GM12873 (cell line): ENCODE measurements around the gene MAGI1.

Experiments
- TF ChIP-seq, protein P1 (sequence below): IDR thresholded peaks from 2 replicates; pipeline ENCODE4 v1.5.1; 2012; ENCODE audit warnings: low read depth, mild to moderate bottlenecking, moderate library complexity, low read length, control low read depth; ENCODE audit not compliant: insufficient read depth; ENCODE audit errors: missing control alignments

MAGI1 gene

DNA sequence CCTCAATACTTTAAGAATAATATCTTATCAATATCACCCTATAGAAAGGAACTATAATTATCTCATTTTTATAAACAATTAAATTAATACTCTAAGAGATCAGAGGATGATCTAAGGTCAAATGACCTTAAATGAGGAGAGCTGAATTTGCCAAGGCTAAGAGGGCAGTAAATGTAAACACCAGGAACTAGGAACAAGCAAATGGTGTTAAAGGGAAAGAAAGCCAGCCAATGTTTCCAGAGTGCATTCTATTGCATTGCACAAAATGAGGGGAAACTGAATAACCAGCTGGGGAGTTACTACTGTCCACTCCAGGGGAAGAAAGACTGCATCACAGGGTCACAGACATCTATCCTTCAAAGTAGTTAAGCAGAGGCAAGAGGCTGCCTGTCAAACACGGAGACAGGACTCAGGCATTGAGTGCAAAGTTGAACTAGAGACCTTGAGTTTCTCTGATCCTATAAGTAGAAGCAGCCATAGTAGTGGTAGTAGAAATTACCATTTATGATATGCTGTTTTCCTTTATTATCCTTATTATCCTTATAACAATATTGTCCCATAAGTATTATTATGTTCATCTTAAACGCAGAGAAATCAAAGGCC lies 466.4 kb downstream of the MAGI1 start:
- TF ChIP-seq, protein P1, sequence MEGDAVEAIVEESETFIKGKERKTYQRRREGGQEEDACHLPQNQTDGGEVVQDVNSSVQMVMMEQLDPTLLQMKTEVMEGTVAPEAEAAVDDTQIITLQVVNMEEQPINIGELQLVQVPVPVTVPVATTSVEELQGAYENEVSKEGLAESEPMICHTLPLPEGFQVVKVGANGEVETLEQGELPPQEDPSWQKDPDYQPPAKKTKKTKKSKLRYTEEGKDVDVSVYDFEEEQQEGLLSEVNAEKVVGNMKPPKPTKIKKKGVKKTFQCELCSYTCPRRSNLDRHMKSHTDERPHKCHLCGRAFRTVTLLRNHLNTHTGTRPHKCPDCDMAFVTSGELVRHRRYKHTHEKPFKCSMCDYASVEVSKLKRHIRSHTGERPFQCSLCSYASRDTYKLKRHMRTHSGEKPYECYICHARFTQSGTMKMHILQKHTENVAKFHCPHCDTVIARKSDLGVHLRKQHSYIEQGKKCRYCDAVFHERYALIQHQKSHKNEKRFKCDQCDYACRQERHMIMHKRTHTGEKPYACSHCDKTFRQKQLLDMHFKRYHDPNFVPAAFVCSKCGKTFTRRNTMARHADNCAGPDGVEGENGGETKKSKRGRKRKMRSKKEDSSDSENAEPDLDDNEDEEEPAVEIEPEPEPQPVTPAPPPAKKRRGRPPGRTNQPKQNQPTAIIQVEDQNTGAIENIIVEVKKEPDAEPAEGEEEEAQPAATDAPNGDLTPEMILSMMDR, result no peak

DNA sequence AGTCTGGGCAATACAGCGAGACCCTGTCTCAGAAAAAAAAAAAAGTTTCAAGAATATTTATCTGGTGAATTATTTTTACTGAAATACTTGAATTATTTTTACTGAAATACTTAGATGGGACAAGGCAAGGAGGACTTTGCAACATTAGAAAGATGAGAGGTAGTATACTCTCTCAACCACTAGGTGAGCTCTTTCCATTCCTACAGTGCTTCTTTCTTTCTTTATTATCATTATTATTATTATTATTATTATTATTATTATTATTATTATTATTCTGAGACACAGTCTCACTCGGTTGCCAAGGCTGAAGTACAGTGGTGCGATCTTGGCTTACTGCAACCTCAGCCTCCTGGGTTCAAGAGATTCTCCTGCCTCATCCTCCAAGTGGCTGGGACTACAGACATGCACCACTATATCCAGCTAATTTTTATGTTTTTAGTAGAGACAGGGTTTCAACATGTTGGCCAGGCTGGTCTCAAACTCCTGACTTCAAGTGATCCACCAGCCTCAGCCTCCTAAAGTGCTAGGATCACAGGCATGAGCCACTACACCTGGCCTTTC lies 468.8 kb downstream of the MAGI1 start:
- TF ChIP-seq, protein P1, result no peak

DNA sequence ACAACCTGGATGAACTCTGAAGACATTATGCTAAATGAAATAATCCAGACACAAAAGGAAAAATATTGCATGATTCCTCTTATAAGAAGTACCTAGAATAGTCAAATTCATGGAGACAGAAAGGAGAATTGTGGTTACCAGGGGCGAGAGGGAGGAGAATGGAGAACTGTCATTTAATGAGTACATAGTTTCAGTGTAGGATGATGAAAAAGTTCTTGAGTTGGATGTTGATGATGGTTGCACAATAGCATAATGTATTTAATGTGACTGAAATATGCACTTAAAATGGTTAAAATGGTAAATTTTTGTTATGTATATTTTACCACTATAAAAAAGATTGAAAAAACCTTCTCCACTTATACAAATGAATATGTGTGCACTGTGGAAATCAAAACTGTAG lies 469.6 kb downstream of the MAGI1 start:
- TF ChIP-seq, protein P1, result no peak

DNA sequence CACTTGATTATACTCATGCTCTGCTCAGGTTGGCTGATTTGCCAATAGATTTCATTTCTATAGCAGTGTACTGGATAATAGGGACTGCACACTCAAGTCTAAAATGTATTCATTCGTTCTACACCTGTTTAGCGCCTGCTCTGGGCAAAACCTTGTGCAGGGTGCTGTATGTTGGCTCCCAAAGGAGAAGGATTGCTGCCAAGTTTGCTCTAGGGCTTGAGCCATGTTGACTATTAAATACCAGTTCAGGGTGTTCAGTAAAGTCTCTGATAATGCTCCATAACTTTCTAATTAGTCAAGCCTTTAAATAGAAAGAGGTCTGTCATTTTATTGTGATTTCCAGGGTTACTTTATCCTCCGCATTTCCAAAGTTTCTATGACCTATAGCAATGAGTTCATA lies 470.2 kb downstream of the MAGI1 start:
- TF ChIP-seq, protein P1, result no peak

DNA sequence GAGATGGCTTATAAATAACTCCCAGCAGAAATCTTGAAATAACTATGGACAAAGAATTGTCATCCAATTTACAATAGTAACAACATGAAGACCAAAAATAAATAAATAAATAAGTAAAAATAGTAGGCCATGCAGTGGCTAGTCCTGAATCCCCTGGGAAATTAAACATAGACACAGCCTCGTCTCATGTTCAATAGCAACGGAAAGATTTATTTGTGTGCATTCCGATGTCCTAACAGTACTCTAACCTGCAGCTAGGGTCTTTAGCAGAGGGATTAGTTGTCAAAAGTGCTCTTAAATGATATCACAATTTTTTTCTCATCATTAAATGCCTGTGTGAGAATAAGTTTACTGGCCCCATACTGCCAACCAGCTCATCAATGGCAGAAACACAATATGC lies 474.2 kb downstream of the MAGI1 start:
- TF ChIP-seq, protein P1, result no peak

DNA sequence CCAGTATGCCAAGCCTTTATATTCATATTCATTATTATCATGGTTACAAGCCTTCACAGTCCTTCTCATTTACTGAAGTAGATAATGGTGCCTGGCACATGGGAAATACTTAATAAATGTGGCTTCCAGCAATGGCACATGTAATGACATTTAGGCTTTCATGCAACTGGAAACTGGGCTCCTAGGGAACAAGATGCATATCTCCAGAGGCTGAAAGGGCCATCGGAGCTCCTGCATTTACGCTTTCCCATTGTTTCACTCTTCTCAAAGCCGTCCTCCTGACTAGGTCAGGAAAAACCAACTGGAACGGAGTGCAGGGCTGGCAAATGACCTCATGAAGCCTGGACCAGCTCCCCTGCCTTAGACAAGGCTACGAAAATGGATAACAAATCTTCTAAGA lies 474.9 kb downstream of the MAGI1 start:
- TF ChIP-seq, protein P1, result no peak

DNA sequence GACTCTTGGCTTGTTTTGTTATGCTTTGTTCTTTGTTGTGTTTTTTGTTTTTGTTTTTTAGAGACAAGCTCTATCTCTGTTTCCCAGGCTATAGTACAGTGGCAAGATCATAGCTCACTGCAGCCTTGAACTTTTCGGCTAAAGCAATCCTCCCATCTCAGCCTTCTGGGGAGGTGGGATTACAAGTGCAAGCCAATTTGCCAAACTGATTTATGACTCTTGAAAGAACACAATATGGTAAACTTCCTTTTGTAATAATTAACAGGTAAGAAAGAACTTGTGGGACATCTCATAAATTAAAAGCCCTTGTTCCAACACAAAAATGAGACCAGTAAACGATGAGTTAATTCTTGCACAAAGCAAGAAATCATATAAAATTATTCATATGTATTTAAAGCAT lies 476.3 kb downstream of the MAGI1 start:
- TF ChIP-seq, protein P1, result no peak

DNA sequence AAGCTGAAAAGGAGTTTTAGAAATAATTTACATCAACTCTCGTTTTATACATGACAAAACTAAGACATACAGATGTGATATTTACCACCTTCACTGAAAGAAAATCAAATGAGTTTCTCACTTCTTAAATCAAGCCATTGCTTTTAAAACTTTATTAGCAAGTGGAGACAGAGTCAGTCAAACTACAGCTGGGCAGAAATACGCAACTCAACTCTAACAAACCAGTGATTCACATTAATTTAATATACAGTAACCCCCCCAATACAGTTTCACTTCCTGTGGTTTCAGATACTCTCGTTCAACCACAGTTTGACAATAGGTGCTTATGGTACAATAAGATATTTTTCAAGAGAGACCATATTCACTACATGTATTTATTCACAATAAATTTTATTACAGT lies 477.1 kb downstream of the MAGI1 start:
- TF ChIP-seq, protein P1, result no peak
